Astrocyte of the hippocampus (primary cell): Measurements from ENCODE around the gene MGST3.
A peak's percentile ranks its signal among the peaks of the same experiment; 100 is the strongest.
"Not testable (repeated sequence)": the region's sequence is repeated elsewhere in the genome, so short reads cannot be mapped to it uniquely, and the experiment has no call there.

Experiments
- DNase-seq: peaks from one replicate; pipeline ENCODE4 v3.0.0; 2011; ENCODE audit warnings: low read depth, low spot score

Gene MGST3

DNA sequence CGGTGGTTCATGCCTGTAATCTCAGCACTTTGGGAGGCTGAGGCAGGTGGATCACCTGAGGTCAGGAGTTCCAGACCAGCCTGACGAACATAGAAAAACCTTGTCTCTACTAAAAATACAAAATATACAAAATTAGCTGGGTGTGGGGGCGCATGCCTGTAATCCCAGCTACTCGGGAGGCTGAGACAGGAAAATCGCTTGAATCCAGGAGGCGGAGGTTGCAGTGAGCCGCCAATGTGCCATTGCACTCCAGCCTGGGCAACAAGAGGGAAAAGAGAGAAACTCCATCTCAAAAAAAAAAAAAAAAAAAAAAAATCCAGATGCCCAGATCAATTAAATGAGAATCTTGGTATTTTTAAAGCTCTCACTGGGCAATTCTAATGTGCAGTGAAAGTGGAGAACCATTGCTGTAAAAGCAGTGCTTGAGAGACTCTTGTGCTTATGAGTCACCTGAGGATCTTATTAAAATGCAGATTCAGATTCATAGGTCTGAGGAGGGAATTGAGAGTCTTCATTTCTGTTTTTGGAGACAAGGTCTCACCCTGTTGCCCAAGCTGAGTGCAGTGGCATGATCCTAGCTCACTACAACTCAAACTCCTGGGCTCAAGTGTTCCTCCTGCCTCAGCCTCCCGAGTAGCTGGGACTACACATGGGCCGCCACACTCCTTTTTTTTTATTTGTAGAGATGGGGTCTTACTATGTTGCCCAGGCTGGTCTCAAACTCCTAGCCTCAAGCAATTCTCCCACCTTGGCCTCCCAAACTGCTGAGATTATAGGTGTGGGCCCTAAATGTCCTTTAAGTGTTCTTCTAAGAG lies 27.9 kb downstream of the MGST3 start:
- DNase-seq = not testable (repeated sequence)

DNA sequence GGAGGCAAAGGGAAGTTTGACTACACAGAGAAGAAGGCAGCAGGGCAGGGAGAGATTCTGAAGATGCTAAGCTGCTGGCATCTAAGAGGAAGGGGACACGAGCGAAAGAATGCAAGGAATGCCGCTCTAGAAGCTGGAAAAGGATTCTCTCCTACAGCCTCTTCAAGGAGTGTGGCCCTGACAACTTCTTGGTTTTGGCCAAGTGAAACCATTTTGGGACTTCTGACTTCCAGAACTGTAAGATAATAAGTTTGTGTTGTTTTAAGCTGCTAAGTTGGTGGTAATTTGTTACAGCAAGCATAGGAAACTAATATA lies 28.5 kb downstream of the MGST3 start:
- DNase-seq = no peak

DNA sequence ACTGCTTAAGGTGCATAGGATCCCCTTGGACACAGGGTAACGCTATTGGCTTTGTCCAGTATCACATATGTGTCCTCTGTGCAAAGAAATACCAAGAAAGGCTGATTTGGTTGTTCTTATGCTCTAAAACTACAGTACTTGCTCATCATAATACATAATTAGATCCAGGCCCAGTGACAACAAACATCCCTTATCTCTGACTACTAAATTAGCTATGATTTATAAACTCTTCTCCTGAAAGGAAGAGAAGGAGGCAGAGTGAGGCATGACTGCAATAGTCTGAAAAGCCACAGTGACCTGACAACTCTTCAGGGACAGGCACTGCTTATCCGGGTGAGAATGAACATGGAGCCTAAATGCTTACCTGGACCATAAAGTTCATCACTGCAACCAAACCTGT lies 30.7 kb downstream of the MGST3 start:
- DNase-seq = no peak

DNA sequence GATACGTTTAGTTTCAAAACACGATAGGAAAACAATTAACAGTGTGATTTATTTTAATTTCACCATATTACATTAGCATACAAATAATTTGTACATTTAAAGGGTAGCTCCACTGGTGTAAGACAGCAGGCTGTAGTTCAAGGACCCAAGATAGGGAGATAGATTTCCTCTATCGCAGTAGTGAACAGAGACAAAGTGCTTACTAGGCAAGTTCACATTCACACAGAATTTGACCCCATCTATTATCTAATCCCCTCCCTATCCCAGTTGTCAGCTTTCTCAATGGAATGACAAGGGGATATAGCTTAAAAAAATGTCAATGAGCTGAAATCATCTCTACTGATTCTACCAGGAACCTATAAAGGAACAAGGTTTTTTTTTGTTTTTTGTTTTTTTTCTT lies 31.2 kb downstream of the MGST3 start:
- no peak for DNase-seq

DNA sequence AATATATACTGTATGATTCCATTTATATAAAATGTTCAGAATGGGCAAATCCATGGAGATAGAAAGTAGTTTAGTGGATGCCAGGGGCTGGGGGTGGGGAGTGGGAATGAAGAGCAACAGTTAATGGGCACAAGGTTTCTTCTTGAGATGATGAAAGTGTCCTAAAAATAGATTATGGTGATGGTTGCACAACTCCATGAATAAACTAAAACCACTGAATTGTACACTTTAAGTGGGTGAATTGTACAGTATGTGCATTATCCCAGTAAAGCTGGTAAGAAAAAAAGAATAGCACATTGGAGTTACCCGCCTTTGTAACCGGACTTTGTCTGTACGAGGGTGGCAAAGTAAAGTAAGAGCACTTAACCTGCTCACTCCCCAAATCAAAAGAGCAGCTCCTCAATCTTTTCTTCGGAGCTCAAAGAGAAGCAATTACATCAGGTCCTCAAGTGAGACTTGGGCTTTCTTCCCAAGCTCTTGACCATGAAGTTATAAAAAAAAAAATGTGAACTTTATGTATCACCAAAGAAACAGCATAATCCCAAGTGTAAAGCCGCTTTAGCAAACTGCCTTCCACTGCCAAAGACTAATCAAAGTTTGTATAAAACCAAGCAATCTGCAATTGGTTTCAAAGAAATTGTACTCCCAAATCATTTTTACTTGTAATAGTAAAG lies 35.3 kb downstream of the MGST3 start:
- DNase-seq = no peak

DNA sequence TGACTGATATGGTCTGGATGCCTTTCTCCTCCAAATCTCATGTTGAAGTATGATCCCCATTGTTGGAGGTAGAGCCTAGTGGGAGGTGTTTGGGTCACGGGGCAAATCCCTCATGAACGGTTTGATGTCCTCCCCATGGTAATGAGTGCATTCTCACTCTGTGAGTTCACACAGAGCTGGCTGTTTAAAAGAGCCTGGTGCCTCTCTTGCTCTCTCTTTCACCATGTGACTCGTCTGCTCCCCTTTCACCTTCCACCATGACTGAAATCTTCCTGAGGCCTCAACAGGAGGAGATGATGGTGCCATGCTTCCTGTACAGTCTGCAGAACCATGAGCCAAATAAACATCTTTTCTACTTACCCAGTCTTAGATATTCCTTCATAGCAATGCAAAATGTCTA lies 37.1 kb downstream of the MGST3 start:
- no peak for DNase-seq

DNA sequence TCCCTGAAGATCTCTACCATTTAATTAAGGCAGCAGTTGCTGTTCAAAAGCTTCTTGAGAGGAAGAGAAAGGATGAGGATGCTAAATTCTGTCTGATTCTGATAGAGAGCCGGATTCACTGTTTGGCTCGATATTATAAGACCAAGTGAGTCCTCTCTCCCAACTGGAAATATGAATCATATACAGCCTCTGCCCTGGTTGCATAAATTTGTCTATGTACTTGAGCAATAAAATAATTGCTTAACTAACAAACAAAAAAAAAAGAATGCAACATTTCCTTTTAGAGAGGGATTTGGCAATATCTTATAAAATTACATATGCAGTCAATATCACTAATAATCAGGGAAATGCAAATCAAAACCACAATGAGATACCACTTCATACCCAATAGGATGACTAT lies 40.5 kb downstream of the MGST3 start:
- DNase-seq = no peak

DNA sequence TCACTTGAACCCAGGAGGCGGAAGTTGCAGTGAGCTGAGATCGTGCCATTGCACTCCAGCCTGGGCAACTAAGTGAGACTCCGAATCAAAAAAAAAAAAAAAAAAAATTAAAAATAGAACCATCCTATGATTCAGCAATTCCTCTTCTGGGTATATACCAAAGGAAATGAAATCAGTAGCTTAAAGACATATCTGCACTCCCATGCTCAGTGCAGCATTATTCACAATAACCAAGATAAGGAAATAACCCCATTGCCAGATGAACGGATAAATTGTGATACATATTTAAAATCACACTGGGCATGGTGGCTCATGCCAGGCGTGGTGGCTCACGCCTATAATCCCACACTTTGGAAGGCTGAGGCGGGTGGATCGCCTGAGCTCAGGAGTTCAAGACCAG lies 43.6 kb downstream of the MGST3 start:
- DNase-seq = no peak

DNA sequence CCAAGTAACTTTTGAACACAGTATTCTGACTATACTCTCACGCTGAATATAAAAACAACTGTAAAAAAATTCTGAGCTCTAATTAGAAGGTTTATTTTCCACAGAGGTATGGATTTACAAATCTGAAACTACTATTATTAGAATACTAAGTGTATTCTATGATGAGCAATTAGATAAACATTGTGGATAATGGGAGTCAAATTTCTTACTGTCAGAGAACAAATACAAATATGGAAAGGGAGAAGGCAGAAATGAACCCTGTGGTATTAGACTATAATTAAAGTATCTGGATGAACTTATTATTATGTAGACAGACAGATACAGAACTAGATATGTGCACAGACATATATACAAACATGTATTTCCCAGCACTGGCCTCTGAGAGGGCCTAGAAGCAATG lies 44.8 kb downstream of the MGST3 start:
- DNase-seq = no peak

DNA sequence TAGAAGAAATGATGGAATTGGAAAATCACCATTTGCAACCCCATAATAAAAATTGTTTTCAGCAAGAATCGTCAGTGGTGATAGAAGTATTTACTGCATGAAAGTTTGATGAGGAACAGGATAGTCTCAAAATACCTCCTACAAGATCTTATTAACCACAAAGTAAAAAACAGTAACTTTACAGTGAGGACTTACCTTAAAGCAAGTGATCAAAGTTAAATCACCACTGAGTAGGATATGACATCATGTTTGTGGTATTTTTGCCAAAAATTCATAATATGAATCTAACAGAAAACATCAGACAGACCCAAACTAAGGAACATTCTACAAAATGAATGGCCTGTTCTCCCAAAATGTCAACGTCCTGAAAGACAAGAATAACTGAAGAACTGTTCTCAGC lies 47.5 kb downstream of the MGST3 start:
- DNase-seq = no peak

DNA sequence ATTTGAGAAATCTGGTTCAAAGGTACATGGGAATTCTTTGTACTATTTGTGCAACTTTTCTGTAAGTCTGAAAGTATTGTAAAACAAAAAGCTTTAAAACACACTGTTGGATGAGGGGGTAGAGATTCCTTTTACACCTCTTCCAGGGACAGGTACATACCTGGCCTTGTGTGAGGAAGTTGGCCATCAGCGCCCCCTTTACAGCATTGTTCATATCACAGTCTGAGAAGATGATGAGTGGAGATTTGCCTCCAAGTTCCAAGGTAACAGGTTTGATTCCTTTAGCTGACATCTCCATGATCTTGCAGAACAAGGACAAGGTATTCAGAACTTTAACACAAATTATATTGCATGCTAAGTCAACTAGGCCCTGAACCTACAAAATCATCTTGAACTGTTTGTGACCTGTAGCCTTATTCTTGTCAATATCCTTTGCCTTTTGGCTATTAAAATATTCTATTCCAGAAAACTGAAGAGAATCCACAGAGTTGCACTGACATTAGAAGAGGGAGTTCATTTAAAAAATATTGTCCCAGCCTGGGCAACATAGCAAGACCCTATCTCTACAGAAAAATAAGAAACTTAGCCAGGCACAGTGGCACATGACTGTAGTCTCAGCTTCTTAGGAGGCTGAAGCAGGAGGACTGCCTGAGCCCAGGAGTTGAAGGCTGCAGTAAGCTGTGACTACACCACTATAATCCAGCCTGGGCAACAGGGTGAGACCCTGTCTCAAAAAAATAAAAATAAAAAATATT lies 48.4 kb downstream of the MGST3 start:
- no peak for DNase-seq

DNA sequence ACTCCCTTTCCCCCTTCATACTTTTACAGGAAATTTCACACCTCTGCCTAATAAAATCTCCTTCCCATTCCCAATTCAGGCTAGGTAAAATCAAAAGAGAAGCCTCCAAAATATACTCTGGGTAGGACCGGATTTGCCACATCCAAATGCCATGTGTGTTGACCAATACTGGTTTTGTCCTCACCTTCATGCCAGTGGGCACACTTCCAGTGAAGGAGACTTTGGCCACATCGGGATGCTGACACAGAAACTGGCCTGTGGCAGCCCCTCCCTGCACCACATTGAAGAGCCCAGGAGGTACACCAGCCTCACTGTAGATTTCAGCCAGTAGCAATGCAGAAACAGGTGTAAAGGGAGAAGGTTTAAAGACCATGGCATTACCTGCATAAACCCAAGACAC lies 49.3 kb downstream of the MGST3 start:
- no peak for DNase-seq

DNA sequence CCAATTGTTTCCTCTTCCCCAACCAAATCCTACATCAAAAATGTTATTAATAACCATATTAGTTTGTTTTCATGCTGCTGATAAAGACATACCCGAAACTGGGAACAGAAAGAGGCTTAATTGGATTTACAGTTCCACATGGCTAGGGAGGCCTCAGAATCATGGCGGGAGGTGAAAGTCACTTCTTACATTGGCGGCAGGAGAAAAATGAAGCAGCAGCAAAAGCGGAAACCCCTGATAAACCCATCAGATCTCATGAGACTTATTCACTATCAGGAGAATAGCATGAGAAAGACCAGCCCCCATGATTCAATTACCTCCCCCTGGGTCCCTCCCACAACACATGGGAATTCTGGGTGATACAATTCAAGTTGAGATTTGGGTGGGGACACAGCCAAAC lies 49.7 kb downstream of the MGST3 start:
- DNase-seq = not testable (repeated sequence)

DNA sequence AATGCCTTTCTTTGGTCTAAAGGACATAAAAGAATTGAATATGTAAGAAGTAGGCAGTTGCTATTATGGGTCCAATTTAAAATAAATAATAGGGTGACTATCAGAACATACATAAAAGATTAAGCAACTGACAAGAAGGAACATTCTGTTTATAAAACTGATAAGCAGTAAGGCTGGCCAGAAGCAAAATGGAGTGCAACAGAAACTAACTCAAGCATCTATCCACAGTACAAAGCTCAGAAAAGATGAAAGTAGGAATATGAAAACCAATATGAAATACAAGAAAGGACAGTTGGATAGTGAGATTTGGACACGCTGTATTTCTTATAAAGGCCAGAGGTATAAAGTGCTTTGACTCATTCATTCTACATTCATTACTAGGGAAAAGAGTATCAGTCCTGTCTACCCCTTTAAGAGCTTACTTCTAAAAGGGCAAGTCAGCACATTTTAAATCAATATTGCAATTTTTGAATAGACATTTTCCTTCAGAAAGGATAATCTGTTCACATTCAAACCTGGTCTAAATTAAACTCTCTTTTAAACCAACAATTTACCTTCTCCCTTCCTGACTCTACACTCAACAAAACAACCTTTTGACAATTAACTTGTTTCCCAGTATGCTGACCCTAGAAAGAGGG lies 52.9 kb downstream of the MGST3 start:
- DNase-seq = no peak

DNA sequence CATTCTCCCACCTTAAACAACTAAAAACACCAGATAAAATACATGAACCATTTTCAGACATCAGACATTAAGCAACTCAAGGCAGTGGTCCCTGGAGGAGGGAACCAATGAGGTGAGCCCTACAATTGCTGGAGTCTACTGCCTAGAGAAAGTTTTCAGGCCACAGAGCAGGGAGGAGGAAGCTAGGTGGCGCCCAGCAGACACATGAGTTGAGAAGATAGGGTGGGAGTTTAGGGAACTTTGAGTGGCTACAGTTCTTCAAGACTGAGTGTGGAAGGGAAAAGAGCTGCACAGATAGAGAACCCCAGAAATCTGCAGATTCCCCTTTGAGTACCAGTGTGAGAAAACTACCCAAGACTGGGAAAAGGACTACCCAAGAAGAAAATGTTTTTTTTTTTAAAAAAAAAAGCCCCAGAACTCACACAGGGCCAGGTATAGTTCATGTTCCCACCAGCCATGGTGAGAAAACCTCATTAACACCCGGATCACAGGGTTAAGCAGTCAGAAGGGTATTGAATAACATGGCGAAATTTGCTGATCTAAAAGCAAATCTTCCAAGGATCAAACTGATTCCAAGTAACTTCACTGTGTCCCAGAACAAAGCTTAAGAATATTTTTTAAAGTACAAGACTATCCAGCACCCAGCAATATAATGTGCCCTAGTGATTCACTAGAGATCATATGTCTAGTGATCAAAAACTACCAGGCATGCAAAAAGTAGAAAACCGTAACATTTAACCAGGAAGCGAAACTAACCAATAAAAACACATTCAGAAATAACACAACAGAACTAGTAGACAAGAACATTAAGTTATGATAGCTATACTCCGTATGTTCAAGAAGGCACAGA lies 55.3 kb downstream of the MGST3 start:
- DNase-seq = no peak

DNA sequence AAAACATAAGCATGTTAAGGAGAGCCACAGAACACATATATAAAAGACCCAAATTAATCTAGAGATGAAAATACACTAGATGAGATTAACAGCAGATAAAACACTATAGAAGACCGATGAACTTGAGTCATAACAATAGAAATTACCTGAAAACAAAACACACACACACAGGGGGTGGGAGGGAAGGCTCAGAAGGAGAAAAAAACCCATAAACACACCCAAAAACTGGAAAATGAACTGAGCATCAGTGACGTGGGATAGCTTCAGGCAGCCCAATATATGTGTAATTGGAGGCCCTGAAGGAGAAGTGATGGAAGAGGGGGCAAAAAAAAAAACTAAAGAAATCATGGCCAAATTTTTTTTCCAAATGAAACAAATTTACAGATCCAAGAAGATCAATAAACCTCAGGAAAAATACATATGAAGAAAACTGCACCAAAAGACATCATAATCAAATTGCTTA lies 56.0 kb downstream of the MGST3 start:
- DNase-seq = no peak

DNA sequence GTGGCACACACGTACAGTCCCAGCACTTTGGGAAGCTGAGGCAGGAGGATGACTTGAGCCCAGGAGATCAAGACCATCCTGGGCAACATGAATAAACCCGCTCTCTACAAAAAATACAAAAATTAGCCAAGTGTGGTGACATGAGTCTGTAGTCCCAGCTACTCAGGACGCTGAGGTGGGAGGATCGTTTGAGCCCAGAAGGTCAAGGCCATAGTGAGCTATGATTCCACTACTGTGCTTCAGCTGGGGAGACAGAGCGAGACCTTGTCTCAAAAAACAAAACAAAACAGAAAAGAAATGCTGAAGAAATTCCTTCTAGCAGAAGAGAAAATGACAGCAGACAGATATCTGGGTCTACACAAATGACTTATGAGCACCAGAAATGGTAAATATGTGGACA lies 57.0 kb downstream of the MGST3 start:
- no peak for DNase-seq

DNA sequence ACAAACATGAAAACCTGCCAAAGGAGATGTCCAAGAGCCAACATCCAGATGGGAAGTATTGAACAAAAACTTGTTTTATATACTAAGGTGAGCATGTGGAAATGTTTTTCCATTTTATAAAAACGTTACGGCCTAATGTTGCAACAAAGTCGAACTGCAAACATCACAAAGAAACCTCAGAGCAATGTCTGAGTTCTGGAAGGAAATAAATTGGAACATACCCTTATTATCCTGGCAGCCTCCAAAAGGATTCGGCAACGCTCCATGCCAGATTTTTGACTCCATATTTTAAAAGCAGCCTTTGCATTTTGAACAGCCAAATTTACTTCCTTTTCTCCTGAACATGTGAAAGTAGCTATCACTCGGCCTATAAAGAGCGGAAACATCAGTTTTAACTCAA lies 64.0 kb downstream of the MGST3 start:
- DNase-seq = no peak

DNA sequence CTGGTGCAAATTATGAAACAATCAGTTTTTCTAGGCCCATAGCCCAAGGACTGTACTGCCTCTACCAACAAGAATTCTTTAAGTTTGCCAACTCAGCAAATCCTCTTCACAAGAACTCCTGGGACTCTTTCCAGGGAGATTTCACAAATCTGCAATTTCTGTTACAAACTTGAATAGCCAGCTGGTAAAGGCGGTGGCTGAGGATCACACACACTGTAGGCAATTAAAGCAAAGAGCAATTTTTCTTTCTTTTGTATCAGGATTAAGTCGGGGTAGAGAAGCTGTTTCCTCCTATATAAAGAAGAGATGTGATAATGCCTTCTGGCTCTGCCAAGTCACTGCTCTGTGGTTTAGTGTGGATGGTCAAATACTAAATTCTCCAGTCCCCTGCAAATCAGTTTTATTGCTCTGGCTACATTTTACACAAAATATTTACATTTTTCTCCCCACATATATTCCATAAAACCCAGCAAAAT lies 65.6 kb downstream of the MGST3 start:
- DNase-seq = peak; percentile 86

DNA sequence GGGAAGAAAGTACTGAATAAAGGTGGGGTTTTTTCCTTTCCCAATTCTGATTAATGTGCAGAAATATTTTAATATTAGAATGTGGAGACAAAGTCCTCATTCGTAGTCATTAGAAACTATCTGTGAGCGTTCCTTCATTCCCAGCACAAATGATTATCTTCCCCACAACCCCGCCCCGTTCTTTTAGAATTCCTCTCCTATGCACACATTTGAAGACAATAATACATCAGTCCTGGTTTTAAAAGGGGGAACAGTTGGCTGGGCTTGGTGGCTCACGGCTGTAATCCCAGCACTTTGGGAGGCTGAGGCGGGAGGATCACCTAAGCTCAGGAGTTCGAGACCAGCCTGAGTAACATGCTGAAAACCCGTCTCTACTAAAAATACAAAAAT lies 66.5 kb downstream of the MGST3 start:
- DNase-seq = no peak
